ENCODE measurements around the gene HOXD9.
A peak's percentile ranks its signal among the peaks of the same experiment; 100 is the strongest.

The HOXD9 gene

DNA sequence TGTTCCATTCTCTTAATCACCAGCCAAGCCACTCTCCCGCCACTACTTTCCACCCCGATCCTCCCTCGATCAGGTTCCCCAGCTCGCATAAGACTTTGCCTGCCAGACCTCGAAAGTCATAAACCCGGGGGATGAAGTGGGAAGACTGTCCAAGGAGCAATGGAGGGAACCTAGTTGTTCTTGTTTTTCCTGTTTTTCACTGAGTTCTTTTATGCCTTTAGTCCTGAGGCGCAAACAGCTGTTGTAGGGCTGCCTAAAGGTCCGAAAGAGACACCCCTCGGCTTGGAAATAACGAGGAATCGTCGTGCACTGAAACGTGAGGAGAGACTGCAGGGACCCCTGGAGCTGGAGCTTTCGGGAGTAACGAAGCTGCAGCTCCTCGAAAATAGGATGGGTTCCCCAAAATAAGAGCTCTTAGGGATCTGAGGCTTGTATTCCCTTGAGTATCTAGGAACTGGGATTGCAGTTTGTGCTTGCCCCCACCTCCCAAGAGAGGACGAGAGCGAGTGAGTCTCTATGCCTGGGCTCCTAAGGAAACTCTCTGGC is 24.6 kb upstream of the HOXD9 start:
- DNase-seq (ENCODE audit: insufficient read length, low spot score) = no peak
- no peak for FAIRE-seq

- DNase-seq (ENCODE audit: insufficient read length, low spot score) (no peak), FAIRE-seq (no peak)
These were observed 24.0 kb upstream of the HOXD9 start for GRCh38 chr2:176098366-176099158.

- no peak for DNase-seq (ENCODE audit: insufficient read length, low spot score)
- no peak for FAIRE-seq
These were observed 23.3 kb upstream of the HOXD9 start for GRCh38 chr2:176099159-176099727.

DNA sequence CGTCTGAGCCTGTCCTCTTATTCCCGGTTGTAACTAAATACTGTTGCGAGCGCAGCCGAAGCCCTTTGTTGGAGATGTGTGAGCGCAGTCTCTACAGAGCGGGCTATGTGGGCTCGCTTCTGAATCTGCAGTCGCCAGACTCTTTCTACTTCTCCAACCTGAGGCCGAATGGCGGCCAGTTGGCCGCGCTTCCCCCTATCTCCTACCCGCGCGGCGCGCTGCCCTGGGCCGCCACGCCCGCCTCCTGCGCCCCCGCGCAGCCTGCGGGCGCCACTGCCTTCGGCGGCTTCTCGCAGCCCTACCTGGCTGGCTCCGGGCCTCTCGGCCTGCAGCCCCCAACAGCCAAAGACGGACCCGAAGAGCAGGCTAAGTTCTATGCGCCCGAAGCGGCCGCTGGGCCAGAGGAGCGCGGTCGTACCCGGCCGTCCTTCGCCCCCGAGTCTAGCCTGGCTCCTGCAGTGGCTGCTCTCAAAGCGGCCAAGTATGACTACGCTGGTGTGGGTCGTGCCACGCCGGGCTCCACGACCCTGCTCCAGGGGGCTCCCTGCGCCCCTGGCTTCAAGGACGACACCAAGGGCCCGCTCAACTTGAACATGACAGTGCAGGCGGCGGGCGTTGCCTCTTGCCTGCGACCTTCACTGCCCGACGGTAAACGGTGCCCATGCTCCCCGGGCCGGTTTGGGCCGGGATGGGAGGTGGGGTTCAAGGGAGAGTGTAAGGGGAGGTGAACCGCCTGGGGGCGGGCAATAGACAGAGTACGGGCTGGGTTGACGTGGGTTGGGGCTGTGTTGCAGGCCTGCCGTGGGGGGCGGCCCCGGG is 22.6 kb upstream of the HOXD9 start, which contains the start of gene HOXD12:
TSS of gene HOXD12 (plus strand) at position 68 of the 819 bp plus-strand sequence. CDS start at position 75, 7 bp downstream.
- DNase-seq (ENCODE audit: insufficient read length, low spot score) = no peak
- FAIRE-seq = no peak

DNA sequence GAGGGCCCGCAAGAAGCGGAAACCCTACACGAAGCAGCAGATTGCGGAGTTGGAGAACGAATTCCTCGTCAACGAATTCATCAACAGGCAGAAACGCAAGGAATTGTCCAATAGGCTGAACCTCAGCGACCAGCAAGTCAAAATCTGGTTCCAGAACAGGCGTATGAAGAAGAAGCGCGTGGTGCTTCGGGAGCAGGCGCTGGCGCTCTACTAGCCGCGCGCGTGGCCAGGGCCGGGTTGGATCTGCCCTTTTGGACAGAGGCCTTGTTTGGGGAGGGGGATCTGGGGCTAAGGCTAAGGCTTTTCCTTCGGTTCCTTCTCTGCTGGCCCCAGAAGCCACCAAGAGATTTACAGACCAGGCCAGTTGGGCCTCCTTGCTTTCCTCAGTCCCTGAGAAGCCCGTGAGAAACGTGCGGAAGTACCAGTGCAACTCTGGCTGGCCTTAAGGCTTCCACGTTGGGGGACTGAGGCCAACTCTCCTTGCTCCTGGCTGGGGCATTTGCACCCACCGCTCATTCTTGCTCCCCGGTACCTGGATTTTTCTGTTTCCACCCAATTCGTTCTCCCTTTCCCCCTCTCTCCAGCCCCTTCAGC is 21.9 kb upstream of the HOXD9 start:
- FAIRE-seq = no peak
- DNase-seq (ENCODE audit: insufficient read length, low spot score) = no peak

- FAIRE-seq (no peak), DNase-seq (ENCODE audit: insufficient read length, low spot score) (no peak)
These were observed 21.2 kb upstream of the HOXD9 start for GRCh38 chr2:176101216-176101830.

DNA sequence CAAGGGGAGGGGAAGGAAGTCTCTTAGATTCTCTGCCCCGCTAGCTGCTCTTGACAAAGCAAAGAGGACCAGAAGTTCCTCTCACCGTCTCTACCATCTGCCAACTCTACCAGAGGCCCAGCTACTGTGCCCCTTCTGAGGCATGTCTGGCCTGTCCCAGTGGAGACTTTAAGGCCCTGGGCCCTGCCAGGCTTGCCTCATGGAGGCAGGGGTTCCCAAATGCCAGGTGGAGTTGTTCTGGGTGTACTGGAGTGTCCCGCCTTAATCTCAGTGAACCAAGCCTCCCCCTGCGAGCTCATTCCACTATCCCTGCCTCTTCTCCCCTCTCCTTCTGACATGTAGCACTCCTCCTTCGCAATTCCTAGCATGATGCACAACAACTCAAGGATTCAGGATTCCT is 20.7 kb upstream of the HOXD9 start:
- DNase-seq (ENCODE audit: insufficient read length, low spot score) (no peak), FAIRE-seq (no peak)

DNA sequence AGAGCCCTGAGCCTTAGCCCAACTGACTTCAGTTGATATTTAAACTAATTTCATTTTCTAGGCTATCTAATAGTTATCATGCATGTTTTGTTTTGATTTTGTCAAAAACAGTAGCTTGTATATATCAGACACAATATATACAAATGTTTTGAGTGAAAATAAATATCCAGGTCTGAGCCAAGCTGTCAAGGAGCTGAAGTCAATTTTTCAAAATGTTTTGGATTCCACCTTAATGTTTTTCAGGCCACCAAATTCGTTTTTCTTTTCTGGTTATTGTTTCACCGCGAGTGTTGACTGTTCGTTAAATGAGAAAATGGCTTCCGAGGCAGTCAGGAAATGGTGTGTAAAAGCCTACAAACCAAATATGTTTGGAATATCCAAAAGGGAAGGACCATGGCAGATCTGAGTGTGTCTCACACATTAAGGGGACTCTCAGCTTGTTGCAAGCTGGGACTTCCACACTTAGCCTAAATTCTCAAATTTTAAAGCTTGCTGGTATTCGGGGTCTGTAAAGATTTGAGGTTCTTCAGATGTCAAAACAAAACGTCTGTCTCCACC is 20.1 kb upstream of the HOXD9 start:
- DNase-seq (ENCODE audit: insufficient read length, low spot score) (no peak), FAIRE-seq (no peak)

- FAIRE-seq = no peak
- no peak for DNase-seq (ENCODE audit: insufficient read length, low spot score)
These were observed 19.3 kb upstream of the HOXD9 start for GRCh38 chr2:176103194-176103593.

DNA sequence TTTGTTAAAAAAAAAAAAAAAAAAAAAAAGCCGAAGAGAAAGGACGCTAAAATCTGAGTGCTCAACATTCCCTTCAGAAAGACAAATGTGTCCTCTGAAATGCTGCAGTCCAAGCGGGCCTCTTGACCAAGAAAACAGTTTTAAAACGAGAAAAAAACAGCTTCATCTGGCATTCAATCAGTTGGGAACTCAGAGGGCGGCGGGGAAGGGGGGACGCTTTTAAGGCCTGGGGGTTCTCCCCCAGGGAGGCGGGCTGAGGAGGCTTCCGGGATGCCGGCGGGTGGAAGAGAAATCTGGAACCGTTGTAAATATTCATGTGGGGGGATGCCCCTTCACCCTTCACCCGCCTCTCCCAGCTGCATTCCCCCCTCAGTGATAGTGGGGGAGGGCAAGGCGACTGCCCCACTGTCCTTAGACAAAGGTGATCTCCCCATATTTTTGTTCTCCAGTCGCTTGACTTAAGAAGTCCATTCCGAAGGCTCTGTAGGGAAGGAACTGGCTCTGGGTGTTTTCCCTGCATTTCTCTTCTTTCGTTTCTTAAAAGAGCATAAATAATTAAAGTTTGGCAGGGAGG is 18.7 kb upstream of the HOXD9 start:
- DNase-seq (ENCODE audit: insufficient read length, low spot score) (no peak), FAIRE-seq (no peak)

- FAIRE-seq = no peak
- DNase-seq (ENCODE audit: insufficient read length, low spot score) = peak; percentile 74
These were observed 18.0 kb upstream of the HOXD9 start for GRCh38 chr2:176104316-176105077.

DNA sequence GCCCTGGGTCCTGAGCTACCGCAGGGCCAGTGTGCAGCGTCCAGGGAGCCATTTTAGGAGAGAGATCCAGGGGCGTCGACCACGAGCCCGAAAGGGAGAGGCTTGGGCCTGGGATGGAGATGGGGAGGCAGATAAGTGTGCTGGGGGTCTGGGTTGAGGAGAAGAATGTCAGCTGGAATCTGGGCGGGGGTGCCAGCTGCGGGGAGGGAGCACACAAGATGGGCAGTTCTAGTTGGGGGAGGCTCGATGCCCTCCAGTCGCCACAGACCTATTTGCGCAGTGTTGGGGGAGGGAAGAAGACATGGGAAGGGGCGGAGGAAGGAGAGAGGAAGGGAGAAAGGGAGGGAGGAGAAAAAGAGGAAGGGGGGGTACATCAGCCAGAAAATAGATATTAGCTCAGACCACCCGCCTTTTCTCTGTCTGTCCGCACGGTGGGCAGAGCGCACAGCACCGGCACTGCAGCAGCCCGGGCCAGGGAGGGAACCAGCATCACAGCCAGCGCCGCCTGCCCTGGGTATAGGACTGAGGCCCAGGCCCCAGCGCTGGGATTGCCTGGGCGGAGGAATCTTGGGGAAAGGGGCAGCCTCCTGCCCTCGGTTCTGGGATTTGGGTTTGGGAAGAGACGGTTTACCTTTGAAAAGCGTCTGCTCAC is 17.3 kb upstream of the HOXD9 start:
- no peak for DNase-seq (ENCODE audit: insufficient read length, low spot score)
- no peak for FAIRE-seq

GRCh38 chr2:176105730-176106580 is 16.6 kb upstream of the HOXD9 start:
- no peak for FAIRE-seq
- DNase-seq (ENCODE audit: insufficient read length, low spot score) = no peak

- peak; percentile 64 for FAIRE-seq
- DNase-seq (ENCODE audit: insufficient read length, low spot score) = peak; percentile 39
These were observed 15.7 kb upstream of the HOXD9 start, which contains the start of gene HOXD11 for GRCh38 chr2:176106581-176107539. TSS of gene HOXD11 (plus strand) at chr2:176107280. CDS start at chr2:176107356, 76 bp downstream.

- FAIRE-seq (no peak), DNase-seq (ENCODE audit: insufficient read length, low spot score) (no peak)
These were observed 14.8 kb upstream of the HOXD9 start for GRCh38 chr2:176107731-176108181.

DNA sequence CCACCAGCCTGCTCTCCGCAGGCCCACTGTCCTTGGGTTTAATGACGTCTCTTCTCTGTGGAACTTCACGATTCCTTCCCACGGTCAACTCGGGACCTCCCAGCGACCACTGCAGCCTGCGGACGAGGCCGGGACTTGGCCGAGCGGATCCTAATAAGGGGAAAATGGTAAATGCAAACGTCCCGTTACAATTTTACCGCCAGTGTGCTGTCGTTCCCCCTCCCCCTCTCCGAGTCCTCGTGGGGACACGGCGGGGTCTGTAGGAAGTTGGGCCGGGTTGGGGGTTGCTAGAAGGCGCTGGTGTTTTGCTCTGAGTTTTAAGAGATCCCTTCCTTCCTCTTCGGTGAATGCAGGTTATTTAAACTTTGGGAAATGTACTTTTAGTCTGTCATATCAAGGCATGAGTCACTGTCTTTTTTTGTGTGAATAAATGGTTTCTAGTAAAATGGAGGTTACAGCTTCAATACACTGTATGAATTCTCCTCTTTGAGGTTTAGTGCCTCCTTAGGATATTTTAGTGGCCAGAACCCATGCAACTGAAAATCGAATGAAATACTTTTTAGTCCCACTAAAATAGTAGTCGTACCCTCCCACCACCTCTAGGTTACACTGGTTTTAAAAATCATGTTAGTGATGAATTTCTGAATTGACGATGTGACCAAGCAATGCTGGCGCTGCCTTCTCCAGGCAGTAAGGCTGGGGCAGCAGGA is 13.2 kb upstream of the HOXD9 start:
- no peak for DNase-seq (ENCODE audit: insufficient read length, low spot score)
- no peak for FAIRE-seq
